CD4-positive, alpha-beta T cell treated with Interleukin-12 subunit alpha and Interleukin-12 subunit beta, for 1 hour (primary cell): ENCODE results near the gene TCEA2.
"Not testable (repeated sequence)": the region's sequence is repeated elsewhere in the genome, so short reads cannot be mapped to it uniquely, and the experiment has no call there.

Experiments
- DNase-seq: peaks from one replicate; pipeline ENCODE4 v3.0.0-alpha.2; 2020

The TCEA2 gene

DNA sequence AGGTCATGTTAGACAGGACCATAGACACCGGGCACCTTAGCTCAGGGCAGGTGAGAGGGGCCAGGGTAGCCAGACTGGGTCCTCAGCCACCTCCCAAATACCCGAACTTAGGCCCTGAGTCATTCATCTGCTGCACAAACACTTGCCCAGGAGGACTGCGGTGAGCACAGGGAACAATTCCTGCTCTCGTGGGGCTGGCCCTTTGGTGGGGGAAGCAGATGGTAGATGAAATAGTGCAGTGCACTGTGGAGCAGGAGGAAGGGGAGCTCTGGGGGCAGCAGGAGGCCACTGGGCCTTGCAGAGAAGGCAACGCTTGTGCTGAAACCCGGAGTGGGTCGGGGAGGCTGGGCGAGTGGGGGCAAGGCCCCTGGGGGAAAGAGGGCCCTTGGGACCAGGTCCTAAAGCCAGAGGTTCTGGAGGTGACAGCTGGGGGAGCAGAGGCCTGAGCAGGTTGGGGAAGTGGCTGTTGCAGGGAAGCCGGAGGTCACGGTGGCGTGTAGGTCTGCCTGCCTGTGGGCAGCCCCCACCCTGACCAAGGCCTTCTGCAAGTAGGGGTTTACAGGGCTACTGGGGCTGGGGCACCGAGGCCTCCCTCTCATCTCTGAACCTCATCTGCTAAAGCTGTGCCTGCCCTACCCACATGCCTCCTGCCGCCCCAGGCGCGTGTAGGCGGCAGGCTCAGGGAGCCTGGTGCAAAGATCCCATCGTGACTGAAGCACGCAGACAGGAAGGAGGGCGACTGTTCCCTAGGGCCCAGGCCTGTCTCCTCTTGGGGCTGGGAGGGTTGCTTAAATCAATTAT, 49.0 kb downstream of the TCEA2 start:
- no peak for DNase-seq

DNA sequence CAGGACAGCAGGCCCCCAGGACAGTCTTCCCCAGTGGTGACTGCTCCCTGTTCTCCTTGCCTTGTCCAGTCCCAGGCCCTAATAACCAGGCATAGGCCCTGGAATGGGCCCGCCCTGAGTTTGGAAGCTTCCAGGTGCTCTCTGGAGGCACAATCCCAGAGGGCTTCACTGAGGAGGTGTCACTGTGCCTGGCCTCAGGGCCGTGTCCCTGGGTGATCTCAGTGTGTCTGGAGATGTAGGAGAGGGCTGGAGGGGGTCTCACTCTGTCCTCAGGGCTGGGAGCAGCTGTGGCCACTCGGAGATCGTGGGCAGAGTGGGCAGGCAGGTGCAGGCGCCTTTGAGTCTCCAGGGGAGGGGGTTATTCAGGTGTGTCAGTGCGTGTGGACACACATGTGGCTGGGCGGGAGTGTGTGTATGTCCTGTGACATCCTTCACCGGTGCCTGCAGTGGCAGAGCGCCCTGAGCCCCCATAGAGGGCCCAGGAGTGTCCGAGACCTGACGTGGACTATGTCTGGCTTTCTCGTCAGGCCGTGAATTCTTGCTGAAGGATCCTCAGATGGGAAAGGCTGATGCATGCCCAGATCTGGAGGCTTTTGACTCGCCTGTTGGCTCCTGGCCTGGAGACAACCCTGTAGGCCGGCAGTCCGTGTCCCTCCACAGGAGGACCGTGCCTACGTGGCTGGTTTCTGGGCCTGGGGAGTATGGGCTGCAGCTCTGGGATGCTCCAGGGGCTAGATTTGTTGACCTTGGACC, 49.9 kb downstream of the TCEA2 start:
- no peak for DNase-seq

DNA sequence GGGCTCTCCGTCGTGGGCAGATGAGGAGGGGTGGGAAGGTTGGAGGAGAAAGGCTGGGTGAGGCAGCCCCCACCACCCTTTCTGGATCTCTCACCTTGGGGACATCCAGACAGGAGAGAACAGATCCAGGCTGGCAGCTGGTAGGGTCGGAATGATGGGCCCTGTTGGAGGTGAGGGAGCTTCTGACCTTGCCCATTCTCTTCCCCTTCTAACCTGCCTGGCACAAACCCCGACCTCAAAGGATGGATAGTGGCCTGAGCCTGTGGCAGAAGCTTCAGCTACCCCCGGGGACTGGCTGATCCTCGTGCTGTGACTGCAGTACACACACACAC, 50.4 kb downstream of the TCEA2 start:
- DNase-seq, result no peak

DNA sequence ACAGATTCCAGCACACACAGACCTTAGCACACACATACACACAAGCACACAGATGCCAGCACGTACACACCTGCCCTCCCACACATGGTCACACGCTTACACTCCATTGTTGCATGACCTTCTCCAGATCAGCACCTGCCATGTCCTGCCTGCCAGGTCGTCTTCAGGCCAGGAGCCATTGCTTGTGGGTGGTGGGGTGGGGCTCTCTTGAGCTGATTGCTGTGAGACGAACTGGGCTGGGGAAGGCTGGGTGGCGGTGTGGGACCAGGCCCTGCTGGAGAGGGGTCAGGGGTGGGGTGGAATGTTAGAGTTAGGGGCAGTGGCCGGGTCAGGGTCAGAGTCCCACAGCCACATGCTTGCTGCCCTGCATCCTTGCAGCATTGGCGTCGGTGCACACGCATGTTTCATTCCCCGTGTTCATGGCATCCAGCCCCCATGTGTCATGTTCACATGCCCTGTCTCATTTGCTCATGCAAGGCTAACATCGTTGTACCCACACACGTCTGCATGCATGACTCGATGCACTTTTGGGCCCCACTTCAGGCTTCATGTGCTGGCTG, 50.9 kb downstream of the TCEA2 start:
- no peak for DNase-seq

DNA sequence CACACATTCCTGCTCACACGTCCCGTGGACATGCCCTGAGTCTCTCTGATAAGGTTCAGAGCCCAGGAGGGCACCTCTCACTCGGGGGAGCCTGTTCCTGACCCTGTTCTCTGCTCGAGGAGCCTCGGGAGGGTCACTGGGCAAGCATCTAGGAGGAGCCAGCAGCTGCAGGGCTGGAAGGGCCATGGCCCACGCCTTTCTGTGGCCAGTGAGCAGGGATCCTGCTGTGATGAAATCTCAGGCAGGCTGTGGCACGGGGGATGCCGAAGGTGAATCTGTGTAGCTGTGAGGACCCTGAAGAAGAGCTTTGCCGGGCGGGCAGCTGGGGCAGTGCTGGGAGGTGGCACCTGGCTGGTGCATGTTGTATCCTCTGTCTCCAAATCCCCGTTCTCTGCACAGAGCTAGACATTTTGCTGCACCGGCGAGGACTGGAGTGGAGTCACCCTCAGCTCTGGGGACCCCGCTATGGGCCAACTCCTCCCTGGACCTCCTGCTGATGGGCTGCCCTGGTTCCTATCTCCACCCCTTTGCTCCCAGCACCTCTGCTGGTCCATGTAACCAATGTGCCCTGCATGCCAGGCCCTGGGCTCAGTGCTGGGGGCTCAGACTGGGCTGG, 51.5 kb downstream of the TCEA2 start:
- DNase-seq, result no peak

DNA sequence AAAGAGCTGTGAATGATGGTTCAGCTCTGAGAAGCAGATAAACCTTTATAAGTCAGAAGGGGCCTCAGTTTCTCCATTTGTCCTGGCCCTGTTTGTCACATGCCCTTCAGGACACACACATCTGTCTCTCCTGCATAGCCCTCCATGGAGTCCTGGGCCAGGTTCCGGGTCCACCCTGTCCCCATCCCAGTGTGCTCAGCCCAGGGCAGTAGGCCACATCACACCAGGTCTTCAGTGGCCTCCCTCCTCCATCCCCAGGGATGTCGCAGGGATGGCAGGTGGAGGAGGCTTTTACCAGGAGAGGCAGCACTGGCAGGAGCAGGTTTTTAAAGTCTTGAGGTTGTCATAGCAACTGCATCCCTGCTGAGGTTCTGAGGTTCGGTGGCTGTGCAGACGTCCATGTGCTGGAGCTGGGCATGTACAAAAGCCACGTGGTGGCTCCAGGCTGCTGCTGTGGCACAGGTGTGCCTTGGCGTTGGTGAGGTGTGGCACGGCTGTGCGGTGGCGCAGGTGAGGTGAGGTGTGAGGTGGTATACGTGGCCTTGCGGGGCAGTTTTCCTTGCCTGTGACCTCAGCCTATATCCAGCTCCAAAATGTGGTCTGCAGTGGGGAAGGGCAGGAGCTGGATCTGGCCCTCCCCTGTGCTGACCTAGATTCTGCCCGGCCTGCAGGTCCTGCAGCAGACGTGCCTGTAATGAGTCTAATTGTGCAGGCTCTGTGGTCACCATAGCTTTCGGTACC, 52.3 kb downstream of the TCEA2 start:
- DNase-seq, result no peak

DNA sequence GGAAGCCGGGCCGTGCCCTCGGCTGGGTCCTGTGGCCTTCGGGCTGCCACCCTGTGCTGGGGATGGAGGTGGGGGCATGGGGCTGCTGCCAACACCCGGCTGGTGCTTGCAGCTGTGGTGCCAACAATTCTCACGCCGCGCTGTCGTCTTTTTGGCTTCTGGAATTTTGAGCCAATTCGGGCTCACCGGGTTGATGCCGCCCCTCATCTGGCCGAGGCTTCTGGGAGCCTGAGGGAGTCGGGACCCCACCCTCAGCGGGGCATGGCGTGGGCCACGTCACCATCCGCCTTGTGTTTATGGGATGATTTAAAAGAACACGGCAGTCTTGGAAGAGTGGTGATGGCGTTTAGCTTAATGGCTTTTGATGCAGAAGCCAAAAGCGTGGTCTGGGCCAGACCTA, 53.0 kb downstream of the TCEA2 start:
- no peak for DNase-seq

DNA sequence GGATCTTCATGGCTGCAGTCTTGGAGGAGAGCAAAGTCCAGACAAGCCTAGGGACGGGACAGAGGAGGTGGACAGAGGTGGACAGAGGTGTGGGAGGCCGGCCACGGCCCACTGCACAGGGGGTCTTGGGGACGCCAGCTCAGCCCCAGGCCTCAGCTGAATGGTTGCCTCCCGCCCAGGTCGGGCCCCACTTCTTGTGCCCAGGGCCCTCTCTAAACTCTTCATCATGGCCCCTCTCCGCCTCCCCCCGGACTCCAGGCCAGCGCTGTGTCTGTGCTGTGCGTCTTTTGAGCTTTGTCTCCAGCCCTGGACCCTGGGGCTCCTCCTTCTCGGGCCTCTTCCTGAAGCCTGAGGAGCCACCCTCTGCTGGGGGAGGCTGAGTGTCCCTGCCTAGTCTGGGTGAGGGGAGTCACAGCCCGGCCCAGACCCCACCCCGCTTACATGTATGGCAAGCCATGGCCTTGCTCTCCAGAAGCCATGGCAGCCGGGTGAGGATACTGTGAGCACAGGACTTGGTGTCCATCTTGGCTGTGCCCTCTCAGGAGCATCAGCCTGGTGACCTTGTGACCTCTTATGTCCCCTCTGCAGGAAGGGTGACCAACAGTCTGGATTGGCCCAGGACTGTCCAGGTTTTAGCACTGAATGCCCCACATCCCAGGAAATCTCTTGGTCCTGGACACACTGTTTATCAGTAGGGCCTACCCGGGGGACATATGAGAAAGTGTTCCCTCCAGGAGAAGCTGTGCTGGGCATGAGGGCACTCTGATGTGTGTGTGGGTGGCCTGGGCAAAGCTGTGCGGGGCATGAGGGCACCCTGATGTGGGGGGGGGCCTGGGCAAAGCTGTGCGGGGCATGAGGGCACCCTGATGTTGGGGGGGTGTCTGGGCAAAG, 53.8 kb downstream of the TCEA2 start:
- DNase-seq, result no peak

DNA sequence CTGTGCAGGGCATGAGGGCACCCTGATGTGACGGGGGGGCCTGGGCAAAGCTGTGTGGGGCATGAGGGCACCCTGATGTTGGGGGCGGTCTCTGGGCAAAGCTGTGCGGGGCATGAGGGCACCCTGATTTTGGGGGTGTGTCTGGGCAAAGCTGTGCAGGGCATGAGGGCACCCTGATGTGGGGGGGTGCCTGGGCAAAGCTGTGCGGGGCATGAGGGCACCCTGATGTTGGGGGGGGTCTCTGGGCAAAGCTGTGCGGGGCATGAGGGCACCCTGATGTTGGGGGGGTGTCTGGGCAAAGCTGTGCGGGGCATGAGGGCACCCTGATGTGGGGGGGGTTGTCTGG, 54.4 kb downstream of the TCEA2 start:
- not testable (repeated sequence) for DNase-seq

DNA sequence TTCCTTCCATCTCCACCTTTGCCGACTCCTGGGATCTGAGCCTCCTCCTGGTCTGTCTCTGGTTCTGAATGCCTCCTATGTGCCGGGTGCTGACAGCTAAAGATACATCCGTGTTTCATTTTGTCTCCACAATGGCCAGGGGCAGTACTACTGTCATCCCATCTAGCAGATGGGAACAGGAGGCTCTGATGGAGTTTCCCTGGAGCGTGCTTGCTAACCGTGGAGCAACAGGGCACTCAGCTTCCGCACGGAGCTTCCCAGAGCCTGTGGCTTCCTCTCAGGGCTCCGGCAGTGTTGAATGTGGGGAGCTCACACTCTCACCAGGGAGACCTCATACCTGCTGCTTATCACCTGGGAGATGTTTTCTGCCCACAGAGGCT, 56.3 kb downstream of the TCEA2 start:
- DNase-seq, result no peak

DNA sequence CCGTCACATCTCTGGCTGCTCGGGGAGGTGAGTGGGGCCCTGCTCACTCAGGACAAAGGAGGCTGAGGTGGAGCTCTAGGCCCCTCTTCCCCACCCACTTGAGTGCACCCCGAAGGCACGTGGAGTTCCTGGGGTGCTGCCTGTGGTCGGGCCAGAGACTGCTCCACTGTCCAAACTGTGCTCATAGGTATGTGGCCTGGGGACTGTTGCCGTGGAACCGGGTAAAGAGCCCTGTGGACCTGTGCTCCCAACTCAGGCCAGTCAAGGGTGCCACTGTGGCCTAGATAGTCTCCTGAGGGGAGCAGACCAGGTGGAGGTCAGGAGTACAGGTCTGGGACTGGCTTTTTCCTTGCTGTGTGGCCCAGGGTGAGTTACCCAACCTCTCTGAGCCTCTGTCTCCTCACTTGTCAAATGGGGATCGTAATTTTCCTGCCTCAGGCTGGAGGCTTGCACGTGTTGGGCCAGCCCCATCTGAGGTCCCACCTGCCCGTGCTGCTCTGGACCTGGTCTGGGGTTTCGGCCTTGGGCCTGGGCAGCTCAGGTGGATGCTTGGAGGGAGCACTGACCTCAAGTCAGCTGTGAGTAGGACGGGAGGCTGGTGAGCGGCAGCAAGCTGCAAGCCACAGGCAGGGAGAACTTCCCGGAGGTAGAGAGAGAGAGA, 56.8 kb downstream of the TCEA2 start:
- no peak for DNase-seq

DNA sequence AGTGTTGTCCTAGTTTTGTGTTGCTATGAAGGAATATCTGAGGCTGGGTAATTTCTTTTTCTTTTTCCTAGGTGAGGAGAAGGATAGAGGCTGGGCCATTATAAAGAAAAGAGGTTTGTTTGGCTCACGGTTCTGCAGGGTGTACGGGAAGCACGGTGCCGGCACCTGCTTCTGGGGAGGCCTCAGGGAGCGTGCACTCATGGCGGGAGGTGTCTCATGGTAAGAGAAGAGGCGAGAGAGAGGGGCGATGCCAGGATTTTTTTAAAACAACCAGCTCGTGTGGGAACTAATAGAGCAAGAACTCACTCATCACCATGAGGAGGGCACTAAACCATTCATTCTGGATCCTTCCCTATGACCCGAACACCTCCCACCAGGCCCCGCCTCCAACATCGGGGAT, 58.6 kb downstream of the TCEA2 start:
- DNase-seq, result no peak
